ENCODE data around the gene KCNH6. TPM values are rescaled to one million over a fixed set of nuclear protein-coding genes. Genes with fewer than 3 reads are reported as not detected.

KCNH6 gene
- total RNA-seq, 1 experiment from 2014 or later: not detected

DNA sequence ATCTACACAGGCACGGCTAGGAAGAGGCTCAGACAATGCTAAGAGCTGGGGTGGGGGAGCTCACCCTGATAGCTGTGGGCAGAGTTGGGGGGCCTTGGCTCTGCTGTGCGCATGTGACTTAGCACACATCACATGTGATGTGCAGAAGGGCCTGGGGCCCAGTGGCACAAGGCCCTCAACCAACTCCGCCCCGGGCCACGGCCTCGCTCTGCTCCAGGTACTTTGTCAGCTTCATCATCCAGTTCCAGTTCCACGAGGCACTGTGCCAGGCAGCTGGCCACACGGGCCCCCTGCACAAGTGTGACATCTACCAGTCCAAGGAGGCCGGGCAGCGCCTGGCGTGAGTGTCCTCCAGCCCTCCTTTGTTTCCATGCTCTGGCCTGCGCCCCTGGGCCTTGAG lies 27.0 kb upstream of the KCNH6 start:
- no peak overlapping the region for H3K4me3 ChIP-seq (ENCODE audit: low read depth, low read length, poor library complexity, severe bottlenecking)
- no peaks in the 10 kb centered on the region for H3K4me1 ChIP-seq (ENCODE audit: insufficient read depth, low read length, poor library complexity, severe bottlenecking)
- no peaks in the 10 kb centered on the region for H3K9me3 ChIP-seq (ENCODE audit: low read depth, low read length, poor library complexity, severe bottlenecking)
- no peak overlapping the region for H3K27ac ChIP-seq (ENCODE audit: low read depth, low read length, poor library complexity, severe bottlenecking)
- ChIA-PET POLR2A (ENCODE audit: low non-redundant PET) (no interaction called here), CTCF (no interaction called here)
- DNase-seq (ENCODE audit: low spot score): no peak
- no peaks in the 10 kb centered on the region for H3K36me3 ChIP-seq (ENCODE audit: insufficient read depth, low read length, poor library complexity, severe bottlenecking)
- no peak for TF ChIP-seq EZH2 (IDR thresholded peaks at IDR 0.05; ENCODE audit: borderline replicate concordance, low read depth, low read length, poor library complexity, severe bottlenecking)
- TF ChIP-seq, protein P1, sequence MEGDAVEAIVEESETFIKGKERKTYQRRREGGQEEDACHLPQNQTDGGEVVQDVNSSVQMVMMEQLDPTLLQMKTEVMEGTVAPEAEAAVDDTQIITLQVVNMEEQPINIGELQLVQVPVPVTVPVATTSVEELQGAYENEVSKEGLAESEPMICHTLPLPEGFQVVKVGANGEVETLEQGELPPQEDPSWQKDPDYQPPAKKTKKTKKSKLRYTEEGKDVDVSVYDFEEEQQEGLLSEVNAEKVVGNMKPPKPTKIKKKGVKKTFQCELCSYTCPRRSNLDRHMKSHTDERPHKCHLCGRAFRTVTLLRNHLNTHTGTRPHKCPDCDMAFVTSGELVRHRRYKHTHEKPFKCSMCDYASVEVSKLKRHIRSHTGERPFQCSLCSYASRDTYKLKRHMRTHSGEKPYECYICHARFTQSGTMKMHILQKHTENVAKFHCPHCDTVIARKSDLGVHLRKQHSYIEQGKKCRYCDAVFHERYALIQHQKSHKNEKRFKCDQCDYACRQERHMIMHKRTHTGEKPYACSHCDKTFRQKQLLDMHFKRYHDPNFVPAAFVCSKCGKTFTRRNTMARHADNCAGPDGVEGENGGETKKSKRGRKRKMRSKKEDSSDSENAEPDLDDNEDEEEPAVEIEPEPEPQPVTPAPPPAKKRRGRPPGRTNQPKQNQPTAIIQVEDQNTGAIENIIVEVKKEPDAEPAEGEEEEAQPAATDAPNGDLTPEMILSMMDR (conservative IDR thresholded peaks at IDR 0.05; ENCODE audit: low read depth, low read length): no peak
- BruUV-seq (replicated peaks): no TSS peak
- intact Hi-C loops (cut with micrococcal nuclease; ENCODE audit: unreplicated experiment): no loop called here
- H3K27me3 ChIP-seq (replicated peaks; ENCODE audit: insufficient read depth, low read depth, low read length, poor library complexity): no peaks in the 10 kb centered on the region

DNA sequence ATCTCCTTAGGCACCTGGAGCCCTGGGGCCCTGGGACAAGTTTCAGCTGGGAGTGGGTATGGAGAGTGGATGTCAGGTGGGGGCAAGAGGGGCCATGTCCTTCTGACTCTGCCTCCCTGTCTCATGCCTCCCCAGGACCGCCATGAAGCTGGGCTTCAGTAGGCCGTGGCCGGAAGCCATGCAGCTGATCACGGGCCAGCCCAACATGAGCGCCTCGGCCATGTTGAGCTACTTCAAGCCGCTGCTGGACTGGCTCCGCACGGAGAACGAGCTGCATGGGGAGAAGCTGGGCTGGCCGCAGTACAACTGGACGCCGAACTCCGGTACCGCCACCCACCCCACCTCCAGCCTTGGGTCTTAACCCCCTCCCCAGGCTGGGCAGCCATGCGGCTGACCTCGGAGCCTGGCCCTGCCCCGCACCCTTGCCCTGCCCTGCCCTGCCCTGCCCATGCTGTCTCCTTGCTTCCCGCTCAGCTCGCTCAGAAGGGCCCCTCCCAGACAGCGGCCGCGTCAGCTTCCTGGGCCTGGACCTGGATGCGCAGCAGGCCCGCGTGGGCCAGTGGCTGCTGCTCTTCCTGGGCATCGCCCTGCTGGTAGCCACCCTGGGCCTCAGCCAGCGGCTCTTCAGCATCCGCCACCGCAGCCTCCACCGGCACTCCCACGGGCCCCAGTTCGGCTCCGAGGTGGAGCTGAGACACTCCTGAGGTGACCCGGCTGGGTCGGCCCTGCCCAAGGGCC lies 26.3 kb upstream of the KCNH6 start:
- Histone ChIP-seq H3K36me3 (ENCODE audit: insufficient read depth, low read length, poor library complexity, severe bottlenecking) (no peaks in the 10 kb centered on the region), H3K4me3 (ENCODE audit: low read depth, low read length, poor library complexity, severe bottlenecking) (no peak overlapping the region), H3K9me3 (ENCODE audit: low read depth, low read length, poor library complexity, severe bottlenecking) (no peaks in the 10 kb centered on the region), H3K27me3 (replicated peaks; ENCODE audit: insufficient read depth, low read depth, low read length, poor library complexity) (peaks cover 5% of the 10 kb centered on the region), H3K27ac (ENCODE audit: low read depth, low read length, poor library complexity, severe bottlenecking) (no peak overlapping the region), H3K4me1 (ENCODE audit: insufficient read depth, low read length, poor library complexity, severe bottlenecking) (no peaks in the 10 kb centered on the region)
- TF ChIP-seq EZH2 (IDR thresholded peaks at IDR 0.05; ENCODE audit: borderline replicate concordance, low read depth, low read length, poor library complexity, severe bottlenecking): no peak
- TF ChIP-seq, protein P1 (conservative IDR thresholded peaks at IDR 0.05; ENCODE audit: low read depth, low read length): no peak
- intact Hi-C loops (cut with micrococcal nuclease; ENCODE audit: unreplicated experiment): no loop called here
- CTCF ChIA-PET: no interaction called here
- no TSS peak for BruUV-seq (replicated peaks)
- POLR2A ChIA-PET (ENCODE audit: low non-redundant PET): interaction anchor here (0.6 kb wide), 1 partner anchor 690 kb away, joined by 12 read pairs; no protein-coding TSS in a partner anchor
- DNase-seq (ENCODE audit: low spot score): no peak

DNA sequence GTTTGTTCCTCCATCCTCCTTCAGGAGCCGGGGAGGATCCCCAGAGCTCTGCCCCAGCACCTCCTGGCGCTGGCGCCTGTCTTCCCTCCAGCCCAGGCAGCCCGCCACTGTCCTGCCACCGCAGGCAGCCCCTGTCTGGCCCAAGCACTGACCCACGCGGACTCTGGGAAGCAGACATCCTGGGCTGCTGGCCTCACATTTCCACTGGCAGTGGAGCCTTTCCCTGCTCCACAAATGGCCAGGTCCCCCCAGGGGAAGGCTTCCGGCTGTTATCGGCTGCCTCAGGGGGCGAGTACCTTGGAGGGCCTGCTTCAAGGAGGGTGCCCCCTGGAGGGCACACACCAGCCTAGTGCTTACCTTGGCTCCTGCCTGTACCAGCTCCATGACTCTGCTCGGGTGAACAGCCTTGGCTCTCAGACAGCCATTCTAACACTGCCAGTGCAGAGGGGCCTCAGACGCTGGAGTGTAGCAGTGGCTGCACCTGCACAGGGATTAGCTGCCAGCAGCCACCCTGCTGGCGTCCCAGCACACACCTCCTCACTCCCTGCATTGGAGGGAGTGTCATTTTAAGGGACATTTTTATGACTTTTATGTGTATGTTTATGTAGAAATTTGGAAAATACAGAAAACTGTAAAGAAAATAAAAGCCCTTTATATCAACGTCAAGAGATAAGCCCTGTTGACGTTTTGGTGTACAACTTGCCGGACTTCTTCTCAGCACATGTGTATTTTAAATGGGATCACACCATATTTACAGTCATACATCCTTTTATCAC lies 25.3 kb upstream of the KCNH6 start:
- no peak for TF ChIP-seq EZH2 (IDR thresholded peaks at IDR 0.05; ENCODE audit: borderline replicate concordance, low read depth, low read length, poor library complexity, severe bottlenecking)
- TF ChIP-seq, protein P1 (conservative IDR thresholded peaks at IDR 0.05; ENCODE audit: low read depth, low read length): 0 out of 2 replicates have a peak, but pooled peaks have one; percentile 31
- POLR2A ChIA-PET (ENCODE audit: low non-redundant PET): interaction anchor here (0.5 kb wide), 1 partner anchor 22 kb away, joined by 4 read pairs; no protein-coding TSS in a partner anchor
- intact Hi-C loops (cut with micrococcal nuclease; ENCODE audit: unreplicated experiment): no loop called here
- Histone ChIP-seq H3K36me3 (ENCODE audit: insufficient read depth, low read length, poor library complexity, severe bottlenecking) (no peaks in the 10 kb centered on the region), H3K4me3 (ENCODE audit: low read depth, low read length, poor library complexity, severe bottlenecking) (no peak overlapping the region), H3K27ac (ENCODE audit: low read depth, low read length, poor library complexity, severe bottlenecking) (no peak overlapping the region), H3K27me3 (replicated peaks; ENCODE audit: insufficient read depth, low read depth, low read length, poor library complexity) (peaks cover 10% of the 10 kb centered on the region), H3K4me1 (ENCODE audit: insufficient read depth, low read length, poor library complexity, severe bottlenecking) (no peaks in the 10 kb centered on the region), H3K9me3 (ENCODE audit: low read depth, low read length, poor library complexity, severe bottlenecking) (no peaks in the 10 kb centered on the region)
- DNase-seq (ENCODE audit: low spot score): peak; percentile 26
- CTCF ChIA-PET: no interaction called here
- no TSS peak for BruUV-seq (replicated peaks)

All from A673 (cell line).